NK-92 (cell line): ENCODE data around the gene MIOX.

Experiments used
- DNase-seq: peaks from one replicate; lab custom pipeline; 2025; ENCODE audit not compliant: unreplicated experiment; lab: John Stamatoyannopoulos, UW

MIOX gene

DNA sequence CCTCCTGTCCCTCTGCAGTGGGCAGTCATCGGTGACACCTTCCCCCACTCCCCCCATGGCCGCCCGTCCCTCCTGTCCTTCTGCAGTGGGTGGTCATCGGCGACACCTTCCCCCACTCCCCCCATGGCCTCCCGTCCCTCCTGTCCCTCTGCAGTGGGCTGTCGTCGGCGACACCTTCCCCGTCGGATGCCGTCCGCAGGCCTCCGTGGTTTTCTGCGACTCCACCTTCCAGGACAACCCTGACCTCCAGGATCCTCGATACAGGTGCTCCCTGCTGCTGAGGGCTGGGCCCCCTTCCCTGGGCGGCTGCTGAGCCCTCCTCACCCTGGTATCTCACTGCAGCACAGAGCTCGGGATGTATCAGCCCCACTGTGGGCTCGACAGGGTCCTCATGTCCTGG is 2.2 kb downstream of the MIOX start:
- no peak for DNase-seq

DNA sequence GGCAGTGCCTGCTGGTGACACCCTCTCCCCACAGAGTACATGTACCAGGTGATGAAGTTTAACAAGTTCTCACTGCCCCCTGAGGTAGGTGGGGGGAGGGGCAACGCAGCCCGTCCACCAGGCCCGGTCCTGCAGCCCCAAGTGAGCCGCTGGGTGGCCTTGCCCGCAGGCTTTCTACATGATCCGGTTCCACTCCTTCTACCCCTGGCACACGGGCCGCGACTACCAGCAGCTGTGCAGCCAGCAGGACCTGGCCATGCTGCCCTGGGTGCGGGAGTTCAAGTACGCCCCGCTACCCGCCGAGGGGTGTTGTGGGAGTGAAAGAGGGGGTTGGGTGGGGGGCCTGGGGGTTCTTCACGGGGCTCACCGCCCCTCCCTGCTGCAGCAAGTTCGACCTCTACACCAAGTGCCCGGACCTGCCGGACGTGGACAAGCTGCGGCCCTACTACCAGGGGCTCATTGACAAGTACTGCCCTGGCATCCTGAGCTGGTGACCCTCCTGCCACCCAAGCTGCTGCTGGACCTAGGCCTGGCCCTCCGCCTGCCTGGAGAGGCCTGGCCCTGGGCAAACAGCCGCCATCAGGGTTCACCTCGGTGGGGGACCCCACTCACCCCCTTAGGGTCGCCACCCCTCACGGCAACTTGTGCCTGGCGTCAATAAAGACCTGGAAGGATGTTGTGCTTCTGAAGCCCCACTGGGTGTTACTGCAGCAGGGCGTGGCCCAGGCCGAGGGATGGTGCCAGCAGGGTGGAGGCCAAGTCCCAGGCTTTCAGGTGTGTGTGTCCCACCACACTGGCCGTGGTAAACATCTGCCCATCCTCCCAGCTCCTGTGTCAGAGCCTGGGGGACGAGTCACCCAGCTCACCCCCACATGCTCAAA is 2.9 kb downstream of the MIOX start:
- DNase-seq: no peak

DNA sequence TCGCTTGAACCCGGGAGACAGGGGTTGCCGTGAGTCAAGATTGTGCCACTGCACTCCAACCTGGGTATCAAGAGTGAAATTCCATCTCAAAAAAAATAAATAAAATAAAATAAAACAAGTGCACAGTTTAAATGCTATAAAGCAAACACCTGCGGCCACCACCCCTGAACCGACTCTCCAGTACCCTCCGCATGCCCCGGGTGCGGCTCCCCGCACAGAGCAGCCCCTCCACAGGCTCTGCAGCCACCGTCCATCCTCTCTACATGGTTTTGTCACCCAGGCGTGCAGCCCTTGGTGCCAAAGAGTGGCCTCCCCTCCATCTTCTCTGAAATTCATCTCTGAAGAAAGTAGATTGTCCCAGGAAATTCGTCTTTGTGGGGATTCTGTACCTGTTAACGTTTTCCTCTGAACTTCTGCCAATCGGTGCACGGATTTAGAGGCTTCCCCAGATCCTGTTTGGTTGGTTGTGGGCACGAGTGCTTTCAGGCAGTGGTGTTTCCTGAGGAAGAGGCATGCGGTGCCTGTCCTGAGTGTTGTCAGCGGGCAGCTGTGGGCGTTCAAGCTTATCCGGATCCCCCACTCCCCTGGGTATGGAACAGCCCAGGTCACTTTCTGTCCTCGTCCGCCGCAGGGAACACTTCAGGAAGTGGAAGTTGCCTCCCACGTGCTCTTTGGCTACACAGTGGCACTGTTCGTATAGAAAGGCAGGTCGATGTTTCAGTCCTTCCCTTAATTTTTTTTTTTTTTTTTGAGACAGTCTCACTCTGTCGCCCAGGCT is 4.1 kb downstream of the MIOX start:
- DNase-seq: no peak

DNA sequence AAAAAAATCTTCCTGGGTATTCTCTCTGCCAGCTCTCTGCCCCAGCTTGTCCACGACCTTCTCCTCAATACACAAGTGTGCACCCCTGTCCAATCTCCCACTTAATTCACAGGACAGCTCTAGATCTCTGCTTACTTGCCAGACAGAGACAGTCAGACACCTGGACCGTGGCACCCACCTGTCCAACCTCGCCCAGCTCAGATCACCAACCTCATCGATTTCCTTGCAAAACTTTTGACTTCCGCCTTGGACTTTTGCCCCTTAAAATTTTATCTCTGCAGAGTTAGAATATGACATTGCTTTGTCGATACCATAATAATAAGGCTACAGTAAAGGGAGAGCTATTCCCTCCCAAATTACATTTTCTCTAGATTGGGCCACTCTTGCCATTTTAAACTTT is 10.4 kb downstream of the MIOX start:
- DNase-seq: no peak

DNA sequence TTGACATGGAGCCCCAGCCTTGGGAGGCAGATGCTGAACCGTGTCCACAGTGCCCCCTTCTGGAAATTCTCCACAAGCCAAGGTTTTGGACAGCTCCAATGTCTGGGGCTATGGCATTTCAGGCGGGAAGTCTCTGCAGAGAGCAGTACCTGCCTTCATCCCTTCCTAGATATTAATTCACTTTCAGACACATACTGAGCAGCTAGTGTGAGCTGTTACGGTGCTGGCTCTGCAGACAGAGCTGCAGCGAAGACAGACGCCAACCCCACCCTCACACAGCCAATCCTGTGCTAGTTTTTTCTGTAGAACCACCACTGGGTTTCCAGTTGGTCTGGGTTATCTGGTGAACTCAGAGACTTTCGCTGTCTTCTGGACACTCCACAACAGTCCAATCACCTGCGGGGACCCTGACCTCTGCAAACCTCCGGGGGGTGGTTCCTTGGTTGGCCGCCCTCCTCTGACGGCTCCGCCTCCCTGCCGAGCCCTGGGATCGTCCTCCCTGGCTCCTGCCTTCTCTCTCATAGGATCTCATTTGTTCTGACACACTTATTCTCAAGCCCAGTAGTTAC is 11.7 kb downstream of the MIOX start:
- no peak for DNase-seq

DNA sequence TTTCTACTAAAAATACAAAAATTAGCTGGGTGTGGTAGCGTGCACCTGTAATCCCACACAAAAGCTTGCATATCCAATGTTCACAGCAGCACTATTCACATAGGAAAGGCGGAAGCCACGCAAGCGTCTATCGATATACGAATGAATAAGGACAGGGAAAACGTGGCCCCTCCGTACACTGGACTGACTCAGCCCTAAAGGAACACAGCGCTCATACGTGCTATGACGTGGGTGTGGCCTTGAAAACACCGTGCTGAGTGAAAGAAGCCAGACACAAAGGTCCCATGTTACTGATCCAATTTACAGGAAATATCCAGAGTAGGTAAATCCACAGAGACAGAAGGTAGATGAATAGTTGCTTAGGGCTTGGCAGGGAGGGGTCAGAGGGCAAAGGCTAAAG is 13.8 kb downstream of the MIOX start:
- no peak for DNase-seq

DNA sequence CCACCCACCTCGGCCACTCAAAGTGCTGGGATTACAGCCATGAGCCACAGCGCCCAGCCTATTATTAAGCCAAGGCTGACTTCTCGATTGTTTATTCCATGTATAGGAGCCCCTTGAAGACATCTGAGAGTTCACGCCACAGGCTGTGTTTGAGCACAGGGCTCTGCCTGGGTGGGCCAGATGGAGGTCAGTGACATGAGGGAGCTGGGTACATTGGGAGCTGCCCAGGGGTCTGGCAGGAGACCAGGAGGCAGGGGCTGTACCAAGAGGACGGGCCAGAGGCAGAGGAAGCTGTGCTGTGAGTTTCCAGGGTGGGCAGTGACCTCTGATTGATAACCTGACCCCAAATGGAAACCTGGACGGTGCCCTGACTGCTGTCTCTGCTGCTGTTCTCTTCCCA is 15.4 kb downstream of the MIOX start:
- no peak for DNase-seq

DNA sequence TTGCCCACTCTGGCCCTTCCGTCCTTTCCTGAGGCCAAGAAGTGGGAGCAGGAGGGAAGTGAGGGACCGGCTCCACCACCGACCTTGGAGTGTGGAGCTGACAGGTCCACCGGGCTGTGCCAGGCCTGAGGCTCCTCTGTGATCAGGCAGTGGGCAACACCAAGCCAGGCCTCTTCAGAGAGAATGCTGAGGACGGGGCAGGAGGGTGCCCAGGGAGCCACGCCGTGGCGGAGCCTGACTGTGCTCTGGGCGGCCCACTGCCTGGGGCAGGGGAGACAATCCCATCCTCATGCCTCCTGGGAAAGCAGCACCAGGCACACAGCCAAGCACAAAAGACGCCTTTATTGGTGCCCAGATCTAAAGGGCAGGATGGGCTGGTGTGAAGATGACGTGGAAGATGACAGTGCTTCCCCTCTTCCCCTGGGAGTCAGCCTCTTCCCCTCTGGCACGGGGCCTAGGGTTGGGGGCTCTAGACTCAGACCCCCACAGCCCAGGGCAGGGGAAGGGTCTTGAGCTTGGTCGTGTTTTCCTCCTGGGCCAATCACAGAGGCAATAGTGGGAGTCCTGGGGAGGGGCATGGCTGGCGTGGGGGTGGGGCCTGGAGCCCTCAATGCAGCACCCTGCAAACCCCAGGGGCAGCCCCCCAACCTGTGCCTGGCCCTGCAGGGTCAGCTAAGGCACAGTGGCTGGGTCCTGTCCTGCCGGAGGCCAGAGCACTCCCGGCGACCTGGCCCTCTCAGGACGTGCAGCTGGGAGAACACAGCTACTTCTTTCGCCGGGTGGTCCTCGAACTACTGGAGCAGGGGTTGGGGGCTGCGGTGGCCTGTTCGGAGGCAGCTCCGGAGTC is 16.2 kb downstream of the MIOX start:
- DNase-seq: no peak

DNA sequence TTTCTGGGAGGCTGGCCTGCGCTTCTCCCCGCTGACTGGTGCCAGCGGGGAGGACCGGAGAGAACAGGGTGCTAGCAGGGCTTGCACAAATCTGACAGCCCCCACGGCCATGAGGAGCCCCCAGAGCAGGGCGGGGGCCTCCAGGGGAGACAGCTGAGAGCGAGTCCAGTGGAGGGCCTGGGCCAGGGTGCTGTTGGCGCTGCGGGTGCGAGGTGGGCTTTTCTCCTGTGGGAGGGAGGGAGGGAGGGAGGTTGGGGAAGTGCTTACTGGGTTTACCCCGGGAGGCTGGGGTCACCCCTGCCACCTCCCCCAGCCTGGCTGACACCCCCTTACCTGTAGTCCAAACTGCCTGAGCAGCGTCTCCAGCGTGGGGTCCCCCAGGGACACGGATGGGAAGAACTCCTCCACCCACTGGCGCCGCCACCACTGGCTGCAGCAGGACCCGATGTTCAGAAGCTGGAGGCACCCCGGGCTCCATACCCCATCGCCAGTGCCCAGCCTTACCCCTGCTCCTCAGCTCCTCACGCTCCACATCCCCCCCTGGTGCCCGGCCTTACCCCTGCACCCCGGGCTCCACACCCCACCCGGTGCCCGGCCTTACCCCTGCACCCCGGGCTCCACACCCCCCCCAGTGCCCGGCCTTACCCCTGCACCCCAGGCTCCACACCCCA is 17.0 kb downstream of the MIOX start:
- DNase-seq: no peak

DNA sequence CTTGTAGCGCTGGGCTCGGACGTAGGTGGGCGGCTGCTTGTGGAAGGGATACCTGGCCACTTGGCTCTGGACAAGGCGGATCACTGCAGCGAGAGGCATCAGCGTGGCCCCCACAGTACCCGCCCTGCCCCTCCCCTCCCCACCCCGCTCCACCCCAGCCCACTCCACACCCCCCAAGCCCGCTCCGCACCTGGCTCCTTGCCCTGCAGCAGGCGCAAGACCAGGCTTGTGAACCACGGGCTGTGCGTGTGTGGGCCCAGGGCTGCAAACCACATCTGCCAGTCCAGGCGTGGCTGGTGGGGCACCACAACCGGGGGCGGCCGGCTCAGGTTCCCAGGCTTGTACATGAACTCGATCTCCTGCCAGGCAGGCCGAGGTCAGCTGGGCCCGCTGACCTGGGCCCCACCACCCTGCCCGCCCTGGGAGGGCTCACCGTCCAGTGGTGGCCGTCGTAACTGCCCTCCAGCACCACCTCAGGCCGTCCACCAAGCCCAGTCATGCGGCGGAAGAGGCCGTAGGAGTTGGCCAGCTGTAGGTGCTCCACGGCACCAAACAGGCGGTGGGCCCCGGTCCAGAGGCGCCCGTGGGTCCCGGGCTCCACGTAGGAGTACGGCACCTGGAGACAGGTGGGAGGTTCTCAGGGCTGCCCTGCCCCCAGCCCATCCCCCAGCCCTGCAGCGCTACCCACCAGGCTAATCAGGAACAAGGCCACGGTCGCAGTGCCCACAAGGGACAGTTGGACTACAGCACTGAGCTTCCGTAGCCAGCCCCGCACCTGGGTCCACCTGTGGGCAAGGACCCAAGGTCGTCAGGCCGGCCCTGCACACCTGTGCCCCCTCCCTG is 17.9 kb downstream of the MIOX start:
- no peak for DNase-seq

DNA sequence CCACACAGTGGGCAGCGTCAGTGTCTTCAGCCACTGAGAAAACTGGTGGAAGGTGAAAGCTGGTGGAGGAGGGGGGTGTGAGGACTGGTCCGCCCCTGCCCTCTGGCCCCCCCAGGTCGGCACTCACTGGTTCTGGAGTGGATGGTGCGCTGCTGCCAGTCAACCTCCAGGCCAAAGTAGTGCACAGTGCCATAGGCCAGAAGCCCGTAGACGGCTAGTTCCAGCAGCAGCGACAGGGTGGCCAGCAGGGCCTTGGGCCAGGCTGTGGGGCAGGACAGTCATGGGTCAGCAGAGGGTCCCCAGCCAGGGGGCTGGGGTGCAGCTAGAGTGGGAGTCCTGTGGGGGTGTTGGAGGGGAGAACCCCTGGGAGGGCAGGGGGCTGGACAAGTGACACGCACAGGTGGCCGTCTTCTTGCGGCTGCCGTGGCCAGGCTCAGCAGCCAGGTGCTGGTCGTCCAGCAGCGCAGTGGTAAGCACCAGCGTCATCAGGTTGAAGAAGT is 18.7 kb downstream of the MIOX start:
- DNase-seq: no peak

DNA sequence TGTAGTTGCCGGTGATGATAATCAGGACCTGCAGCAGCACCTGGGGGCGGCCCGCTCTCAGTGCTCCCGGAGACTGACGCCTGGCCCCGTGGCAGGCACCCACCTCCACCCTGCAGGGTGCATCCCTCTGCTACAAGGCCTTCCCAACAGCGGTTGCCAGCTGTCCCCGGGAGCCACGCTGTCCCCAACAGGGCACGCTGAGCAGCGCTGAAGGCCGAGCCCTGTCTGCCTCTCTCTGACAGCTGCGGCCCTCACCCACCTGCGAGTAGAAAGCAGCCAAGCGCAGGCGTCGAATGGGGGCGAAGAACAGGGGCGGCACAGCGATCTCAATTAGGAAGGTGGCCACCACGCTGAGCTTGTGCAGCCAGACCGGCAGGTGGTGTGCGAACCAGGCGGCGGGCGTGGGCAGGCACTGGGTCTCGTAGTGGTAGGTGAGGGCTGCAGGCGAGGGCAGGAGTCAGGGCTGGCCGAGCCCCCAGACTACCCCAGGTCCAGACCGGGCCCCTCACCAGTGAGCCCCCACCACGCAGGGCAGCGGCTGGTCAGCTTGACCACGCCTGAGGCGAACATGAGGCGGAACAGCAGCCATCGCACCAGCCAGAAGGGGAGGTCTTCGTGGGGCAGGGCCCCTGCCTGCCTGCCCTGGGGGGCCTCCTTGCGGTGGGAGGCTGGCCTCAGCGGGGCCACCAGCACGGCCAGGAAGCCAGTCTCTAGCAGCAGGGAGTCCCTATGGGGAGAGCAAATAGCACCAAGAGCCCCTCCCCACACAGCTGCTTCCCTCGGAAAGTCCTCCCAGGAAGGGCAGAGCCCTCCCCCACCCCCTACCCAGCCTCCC is 19.3 kb downstream of the MIOX start:
- DNase-seq: no peak

DNA sequence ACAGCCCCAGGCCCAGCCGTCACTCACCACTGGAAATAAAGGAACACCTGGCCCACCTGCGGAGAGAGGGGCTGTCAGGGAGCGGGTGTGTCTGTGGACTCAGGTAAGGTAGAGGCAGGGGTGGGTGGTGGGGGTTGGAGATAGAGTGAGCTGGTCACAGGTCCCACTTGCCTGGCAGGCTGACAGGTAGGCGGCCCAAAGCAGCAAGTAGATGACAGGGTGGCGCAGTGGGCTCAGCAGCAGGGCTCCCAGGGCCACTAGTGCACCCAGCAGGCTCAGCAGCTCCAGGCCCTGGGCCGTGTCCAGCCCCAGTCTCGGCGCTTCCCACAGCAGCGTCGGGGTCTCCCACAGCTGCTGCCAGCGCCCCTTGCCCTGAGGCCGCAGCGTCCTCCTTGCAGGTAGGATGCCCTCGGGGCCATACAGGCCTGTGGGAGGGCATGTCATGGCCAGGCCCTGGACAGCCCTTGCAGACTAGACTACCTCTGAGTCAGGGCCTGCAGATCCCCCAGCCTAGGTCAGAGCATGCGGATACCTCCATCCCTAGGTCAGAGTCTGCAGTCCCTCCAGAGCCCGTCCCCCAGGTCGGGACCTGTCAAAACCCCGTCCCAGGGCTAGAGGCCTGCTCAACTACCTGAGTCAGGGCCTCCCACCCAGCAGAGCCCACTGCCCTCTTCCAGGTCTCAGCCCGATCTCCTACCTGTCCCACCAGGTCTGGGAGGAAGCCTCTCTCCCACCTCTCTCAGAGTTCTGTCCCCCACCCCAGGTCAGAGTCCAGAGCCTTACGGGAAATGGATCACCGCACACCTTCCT is 20.2 kb downstream of the MIOX start:
- DNase-seq: no peak

DNA sequence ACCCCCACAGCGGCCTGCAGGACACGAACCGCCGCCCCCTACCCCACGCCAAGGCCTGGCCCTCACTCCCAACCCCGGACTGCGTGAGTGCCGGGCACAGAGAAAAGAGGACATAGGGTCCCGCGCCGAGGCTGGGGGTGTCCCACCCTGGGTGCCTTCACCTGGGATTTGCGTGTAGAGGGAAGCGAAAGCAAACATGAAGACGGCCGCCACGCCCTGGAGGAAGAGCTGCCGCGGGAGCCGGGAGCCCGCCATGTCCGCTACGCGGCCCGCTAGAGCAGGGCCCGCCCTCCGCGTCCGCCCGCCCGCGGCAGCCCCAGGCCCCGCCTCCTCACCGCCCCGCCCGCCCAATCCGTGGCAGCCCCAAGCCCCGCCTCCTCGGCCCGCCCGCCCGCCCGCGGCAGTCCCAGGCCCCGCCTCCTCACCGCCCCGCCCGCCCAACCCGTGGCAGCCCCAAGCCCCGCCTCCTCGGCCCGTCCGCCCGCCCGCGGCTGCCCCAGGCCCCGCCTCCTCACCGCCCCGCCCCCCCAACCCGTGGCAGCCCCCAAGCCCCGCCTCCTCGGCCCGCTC is 20.8 kb downstream of the MIOX start, which contains the start of gene LMF2:
Gene LMF2, minus strand, starts transcription at position 282 of the 570 bp plus-strand sequence. Its CDS starts 27 bp downstream, at position 255.
- DNase-seq: no peak

DNA sequence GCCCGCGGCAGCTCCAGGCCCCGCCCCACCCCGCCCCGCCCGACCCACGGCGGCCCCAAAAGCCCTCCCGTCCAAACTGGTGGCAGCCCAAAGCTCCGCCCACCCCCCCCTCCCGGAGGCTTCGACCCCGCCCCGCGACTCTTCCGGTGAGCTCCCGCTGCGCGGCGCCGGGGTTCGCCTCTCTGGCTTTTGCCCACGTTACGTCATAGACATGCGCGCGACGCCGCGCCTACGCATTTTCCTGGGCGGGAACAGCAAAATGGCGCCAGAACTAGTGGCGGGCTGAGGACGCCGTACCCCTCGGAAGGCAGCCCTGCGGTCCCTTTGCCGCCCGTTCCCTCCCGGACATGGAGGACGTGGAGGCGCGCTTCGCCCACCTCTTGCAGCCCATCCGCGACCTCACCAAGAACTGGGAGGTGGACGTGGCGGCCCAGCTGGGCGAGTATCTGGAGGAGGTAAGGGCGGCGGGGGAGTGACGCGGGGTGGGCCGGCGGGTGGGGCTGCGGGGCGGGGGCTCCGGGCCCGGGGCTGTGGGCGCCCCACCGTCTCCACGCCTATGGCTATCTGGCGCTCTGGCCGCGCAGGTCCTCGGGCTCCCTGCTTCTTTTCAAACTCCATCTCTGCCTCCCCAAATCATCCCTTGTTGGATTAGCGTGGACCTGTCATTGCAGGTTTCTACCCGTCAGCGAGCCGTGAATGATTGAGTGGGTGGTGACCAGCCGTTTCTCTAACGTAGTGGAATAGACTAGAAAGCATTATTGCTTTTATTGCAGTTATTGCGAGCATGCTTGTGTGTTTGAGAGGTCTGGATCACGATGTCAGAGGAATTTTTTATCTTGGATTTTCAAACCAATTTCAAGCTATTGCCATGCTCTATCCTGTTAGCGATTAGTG is 21.6 kb downstream of the MIOX start, which contains the start of gene NCAPH2:
Gene NCAPH2, plus strand, starts transcription at position 234 of the 894 bp plus-strand sequence. Its CDS starts 114 bp downstream, at position 348.
- DNase-seq: peak; percentile 94

DNA sequence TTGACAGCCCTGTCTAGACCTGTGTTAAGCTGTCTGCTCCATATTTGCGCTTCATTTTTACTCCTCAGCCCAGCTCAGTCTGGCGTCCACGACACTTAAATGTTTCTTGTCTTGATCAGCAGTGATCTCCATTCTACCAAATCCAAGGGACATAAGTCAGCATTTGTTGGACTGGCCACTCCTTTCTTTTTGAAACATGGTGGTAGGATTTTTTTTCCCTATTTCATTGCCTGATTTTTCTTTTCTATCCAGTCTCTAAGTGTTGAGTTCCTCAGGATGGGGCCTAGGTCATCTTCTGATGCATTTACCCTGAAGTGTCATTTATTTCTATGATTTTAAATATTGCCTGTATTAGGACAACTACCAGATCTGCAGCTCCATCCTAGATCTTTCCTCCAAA is 22.2 kb downstream of the MIOX start:
- DNase-seq: no peak
